SK-N-MC (cell line): ENCODE data around the gene ARHGAP28.

Experiments used
- EZH2 ChIP-seq: fragments of 200-600 bp; sonication (generic); IDR thresholded peaks from one replicate; pipeline ENCODE4 v1.6.1; 2017; ENCODE audit warnings: antibody characterized with exemption
- FOXP2 ChIP-seq: optimal IDR thresholded peaks from 2 replicates; pipeline ENCODE3; 2011; ENCODE audit warnings: mild to moderate bottlenecking, moderate library complexity; ENCODE audit not compliant: insufficient read depth; ENCODE audit errors: extremely low read length, control extremely low read depth
- POLR2AphosphoS5 ChIP-seq: IDR thresholded peaks from 2 replicates; pipeline ENCODE4 v1.6.1; 2012; ENCODE audit warnings: mild to moderate bottlenecking, low read depth, low read length, borderline replicate concordance

GRCh38 chr18:6711467-6711866 is 18.0 kb upstream of the ARHGAP28 start:
- TF ChIP-seq EZH2 (no peak), POLR2AphosphoS5 (no peak), FOXP2 (no peak)
